Breast epithelium (tissue), 4 donors: ENCODE data around the gene EEF1AKMT3. TPM values are rescaled to one million over a fixed set of nuclear protein-coding genes. Genes with fewer than 3 reads are reported as not detected.

ENCODE experiments used
- DNase-seq, 2 donors: peaks; one replicate each; pipeline ENCODE4 v3.0.0-alpha.2; 2019; ENCODE audit warnings: low spot score in 2 of 2
- H3K27ac ChIP-seq, 2 donors: fragments of 200-600 bp; sonication (generic) in 1 of 2; one replicate each; pipeline ENCODE4 v1.5.1; 2016 to 2019; ENCODE audit warnings: mild to moderate bottlenecking in 1 of 2
- H3K27me3 ChIP-seq, 2 donors: fragments of 200-600 bp; sonication (generic) in 1 of 2; one replicate each; pipeline versions ENCODE4 v1.5.1 to v1.6.0; 2017 to 2019; ENCODE audit warnings: control low read depth in 1 of 2, mild to moderate bottlenecking in 1 of 2
- H3K36me3 ChIP-seq: fragments of 200-600 bp; one replicate; pipeline ENCODE4 v1.5.1; 2019
- H3K4me1 ChIP-seq, 2 donors: fragments of 200-600 bp; sonication (generic); one replicate each; pipeline ENCODE4 v1.5.1; 2016 to 2019; ENCODE audit warnings: control low read depth in 1 of 2
- H3K4me3 ChIP-seq, 3 donors: fragments of 200-600 bp; sonication (generic); 1 replicate in 2 of 3; 2 replicates in 1 of 3; pipeline ENCODE4 v1.5.1; 2016 to 2019; ENCODE audit warnings: mild to moderate bottlenecking in 3 of 3, moderate library complexity in 2 of 3
- H3K9me3 ChIP-seq, 2 donors: fragments of 200-600 bp; sonication (generic) in 1 of 2; one replicate each; pipeline ENCODE4 v1.5.1; 2016 to 2019; ENCODE audit warnings: control low read depth in 1 of 2
- POLR2A ChIP-seq: fragments of 450-650 bp; IDR thresholded peaks from one replicate; pipeline ENCODE4 v1.6.1; 2016; ENCODE audit warnings: antibody characterized with exemption, mild to moderate bottlenecking, moderate library complexity
- POLR2AphosphoS5 ChIP-seq, 3 donors: sonication (generic); formaldehyde crosslinking; IDR thresholded peaks; one replicate each; pipeline ENCODE4 v1.6.1; 2017; ENCODE audit warnings: antibody characterized with exemption in 3 of 3
- intact Hi-C: fragments of 100-400 bp; cut with DNase I; formaldehyde crosslinking; loops from one replicate; pipeline ENCODE4 v1.15.1; 2023; ENCODE audit warnings: low total_unique reads
- total RNA-seq, 3 donors: library from RNA; depleted of rRNA; stranded (reverse); fragments of >200 nt; gene quantifications; one replicate each; pipeline ENCODE4 v1.1.0, GENCODE V29; 2016
- TF ChIP-seq, protein P1 (sequence below), 3 donors: fragments of 450-650 bp; IDR thresholded peaks; one replicate each; pipeline ENCODE4 v1.5.1; 2016 to 2017; ENCODE audit warnings: antibody characterized with exemption in 3 of 3, mild to moderate bottlenecking in 3 of 3, moderate library complexity in 3 of 3

The EEF1AKMT3 gene
- total RNA-seq, 3 donors from 2014 or later: 15.7 to 18.1 (median 16.5) TPM

DNA sequence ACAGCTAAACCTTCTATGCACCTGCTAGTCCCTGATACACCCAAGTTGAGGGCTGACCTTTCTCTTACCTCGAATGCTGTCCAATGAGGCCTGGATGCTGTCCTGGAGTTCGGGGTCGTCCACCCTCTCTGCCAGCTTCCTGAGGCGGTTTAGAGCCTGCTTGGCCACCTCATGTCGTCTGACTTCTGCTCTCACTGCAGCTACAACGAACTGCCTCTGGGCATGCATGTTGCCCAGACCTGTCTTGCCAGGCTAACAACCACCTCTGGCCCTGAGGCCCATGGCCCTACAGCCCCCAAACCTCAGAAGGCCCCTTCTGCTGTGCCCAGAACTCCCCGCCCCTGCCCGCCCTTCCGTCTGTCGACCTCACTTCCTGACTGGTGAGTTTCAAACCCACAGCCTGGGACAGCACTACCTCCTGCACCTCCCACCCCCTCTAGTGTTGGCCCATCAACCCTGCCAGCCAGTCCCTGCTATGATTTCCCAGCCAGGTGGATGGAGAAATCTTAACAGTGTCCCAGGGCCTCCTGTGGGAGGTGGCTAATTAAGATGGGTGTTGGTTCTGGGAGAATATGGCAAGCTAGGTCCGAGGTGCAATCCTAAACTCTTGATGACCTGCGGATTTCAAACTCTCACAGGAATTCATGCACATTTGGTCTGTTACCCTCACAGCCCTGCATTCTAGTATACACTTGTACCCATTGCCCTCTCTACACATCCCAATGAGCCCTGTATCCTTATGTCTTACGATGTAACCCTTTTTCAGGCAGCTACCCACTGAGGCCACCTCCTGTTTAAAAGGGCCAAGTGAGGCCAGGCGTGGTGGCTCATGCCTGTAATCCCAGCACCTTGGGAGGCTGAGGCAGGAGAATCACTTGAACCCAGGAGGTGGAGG lies 30.3 kb upstream of the EEF1AKMT3 start:
- Histone ChIP-seq H3K4me3 (peak overlapping the region in 2 of 3 donors; percentile 15 to 40), H3K27ac (no peak overlapping the region), H3K27me3 (peaks cover 15 to 24% of the 10 kb centered on the region in 2 donors), H3K9me3 (no peaks in the 10 kb centered on the region), H3K4me1 (peaks cover 5 to 13% of the 10 kb centered on the region in 2 donors), H3K36me3 (no peaks in the 10 kb centered on the region)
- intact Hi-C loops: no loop called here
- no peak for TF ChIP-seq POLR2AphosphoS5 (IDR thresholded peaks at IDR 0.05)
- TF ChIP-seq, protein P1, sequence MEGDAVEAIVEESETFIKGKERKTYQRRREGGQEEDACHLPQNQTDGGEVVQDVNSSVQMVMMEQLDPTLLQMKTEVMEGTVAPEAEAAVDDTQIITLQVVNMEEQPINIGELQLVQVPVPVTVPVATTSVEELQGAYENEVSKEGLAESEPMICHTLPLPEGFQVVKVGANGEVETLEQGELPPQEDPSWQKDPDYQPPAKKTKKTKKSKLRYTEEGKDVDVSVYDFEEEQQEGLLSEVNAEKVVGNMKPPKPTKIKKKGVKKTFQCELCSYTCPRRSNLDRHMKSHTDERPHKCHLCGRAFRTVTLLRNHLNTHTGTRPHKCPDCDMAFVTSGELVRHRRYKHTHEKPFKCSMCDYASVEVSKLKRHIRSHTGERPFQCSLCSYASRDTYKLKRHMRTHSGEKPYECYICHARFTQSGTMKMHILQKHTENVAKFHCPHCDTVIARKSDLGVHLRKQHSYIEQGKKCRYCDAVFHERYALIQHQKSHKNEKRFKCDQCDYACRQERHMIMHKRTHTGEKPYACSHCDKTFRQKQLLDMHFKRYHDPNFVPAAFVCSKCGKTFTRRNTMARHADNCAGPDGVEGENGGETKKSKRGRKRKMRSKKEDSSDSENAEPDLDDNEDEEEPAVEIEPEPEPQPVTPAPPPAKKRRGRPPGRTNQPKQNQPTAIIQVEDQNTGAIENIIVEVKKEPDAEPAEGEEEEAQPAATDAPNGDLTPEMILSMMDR (IDR thresholded peaks at IDR 0.05): no peak
- no peak for TF ChIP-seq POLR2A
- no peak for DNase-seq

GRCh38 chr12:57743769-57744168 lies 28.6 kb upstream of the EEF1AKMT3 start:
- TF ChIP-seq POLR2A (no peak), POLR2AphosphoS5 (IDR thresholded peaks at IDR 0.05) (no peak)
- TF ChIP-seq, protein P1 (IDR thresholded peaks at IDR 0.05): no peak
- Histone ChIP-seq H3K4me3 (peak overlapping the region in 1 of 3 donors; percentile 87), H3K9me3 (no peaks in the 10 kb centered on the region), H3K27ac (peak overlapping the region in 1 of 2 donors; percentile 100), H3K4me1 (peaks cover 0 to 8% of the 10 kb centered on the region in 2 donors), H3K36me3 (no peaks in the 10 kb centered on the region), H3K27me3 (peaks cover 4 to 7% of the 10 kb centered on the region in 2 donors)
- DNase-seq: no peak
- intact Hi-C loops: no loop called here

DNA sequence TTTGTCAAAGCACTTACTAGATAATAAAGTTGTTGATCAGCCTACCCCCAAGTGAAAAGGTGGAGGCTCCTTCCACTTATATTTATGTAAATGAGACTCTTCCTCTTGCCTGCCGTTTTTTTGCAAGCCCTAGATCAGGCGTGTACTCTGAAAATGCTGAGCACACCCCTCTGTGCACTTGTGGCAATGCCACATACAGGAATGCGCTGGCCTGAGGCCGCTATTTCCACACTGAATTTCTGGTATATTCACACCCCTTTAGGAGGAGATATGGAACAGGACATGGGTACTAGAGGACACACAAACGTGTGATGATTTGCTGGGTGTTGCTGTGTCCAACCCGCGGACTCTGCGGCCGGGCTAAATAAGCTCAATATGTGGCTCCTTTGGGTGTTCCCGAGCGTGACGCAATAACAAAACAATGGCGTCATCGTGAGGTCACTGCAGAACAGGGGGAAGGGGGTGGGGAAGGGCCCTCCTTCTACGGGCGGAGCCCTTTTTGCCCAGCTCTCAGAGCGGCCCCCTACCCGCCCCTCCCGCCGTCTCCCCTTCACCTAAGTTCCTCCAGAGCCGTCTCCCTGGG lies 28.1 kb upstream of the EEF1AKMT3 start:
- H3K4me1 ChIP-seq: peaks cover 0 to 8% of the 10 kb centered on the region in 2 donors
- TF ChIP-seq POLR2AphosphoS5 (IDR thresholded peaks at IDR 0.05): peak in 2 of 3 donors; percentile 38 to 50
- TF ChIP-seq, protein P1 (IDR thresholded peaks at IDR 0.05): no peak

GRCh38 chr12:57744777-57745484 lies 27.5 kb upstream of the EEF1AKMT3 start, which contains the start of gene TSPAN31:
TSS of gene TSPAN31 (plus strand) at chr12:57745039. CDS start at chr12:57745155, 116 bp downstream.
- DNase-seq: peak; percentile 98
- TF ChIP-seq, protein P1 (IDR thresholded peaks at IDR 0.05): peak; percentile 13 to 32 (median 23)
- TF ChIP-seq POLR2AphosphoS5 (IDR thresholded peaks at IDR 0.05) (peak; percentile 42 to 77 (median 69)), POLR2A (no peak)
- Histone ChIP-seq H3K36me3 (no peaks in the 10 kb centered on the region), H3K27ac (peak within 1 kb of the TSS; percentile 99 to 100), H3K9me3 (no peaks in the 10 kb centered on the region), H3K27me3 (no peaks in the 10 kb centered on the region), H3K4me3 (peak within 1 kb of the TSS; percentile 86 to 87 (median 87)), H3K4me1 (peaks cover 0 to 8% of the 10 kb centered on the region in 2 donors)
- intact Hi-C loops: no loop called here

More for the DNA sequence above, 28.1 kb upstream of the EEF1AKMT3 start:
- Histone ChIP-seq H3K36me3 (no peaks in the 10 kb centered on the region), H3K9me3 (no peaks in the 10 kb centered on the region), H3K27ac (peak overlapping the region; percentile 99 to 100), H3K4me3 (peak overlapping the region; percentile 86 to 87 (median 87)), H3K27me3 (peaks cover 0 to 3% of the 10 kb centered on the region in 2 donors)
- intact Hi-C loops: no loop called here
- peak; percentile 66 to 77 for DNase-seq
